Measurements from ENCODE around the gene HRH2.

- TF ChIP-seq CTCF (IDR thresholded peaks at IDR 0.05) (no peak), EP300 (IDR thresholded peaks at IDR 0.05) (no peak)
These were observed 28.6 kb upstream of the HRH2 start for GRCh38 chr5:175629261-175629660.
